Measurements from ENCODE around the gene POMGNT2. TPM values are rescaled to one million over a fixed set of nuclear protein-coding genes. Genes with fewer than 3 reads are reported as not detected.

Gene POMGNT2
- total and polyA plus RNA-seq, 2 donors (not counting 1 experiment from before 2014, with no cell fraction given): 2.8 to 3.1 TPM

- Mint-ChIP-seq H3K4me3 (no peak overlapping the region), H3K27ac (no peak overlapping the region), H3K4me1 (no peaks in the 10 kb centered on the region), H3K27me3 (peaks cover 6% of the 10 kb centered on the region), H3K9me3 (ENCODE audit: insufficient read depth) (no peaks in the 10 kb centered on the region)
- intact Hi-C loops (cut with micrococcal nuclease): no loop called here
- H2AFZ ChIP-seq (ENCODE audit: insufficient read depth, low read depth, low read length, poor library complexity, severe bottlenecking): no peak overlapping the region
- no peak overlapping the region for H3K27ac ChIP-seq (ENCODE audit: low read length in 2 of 2)
- no peaks in the 10 kb centered on the region for H3K4me1 ChIP-seq (ENCODE audit: control insufficient read depth in 2 of 2, insufficient read depth in 2 of 2, low read length in 2 of 2)
- WGBS (ENCODE audit: insufficient coverage): 100% methylated on average over 3 of the region's 8 CpGs
- CTCF ChIA-PET: no interaction called here
- H3K4me3 ChIP-seq (ENCODE audit: control extremely low read depth in 1 of 5, extremely low read depth in 1 of 5, insufficient read depth in 1 of 5, low read depth in 2 of 5, low read length in 4 of 5): no peak overlapping the region
- H3K9me3 ChIP-seq (ENCODE audit: control extremely low read depth in 1 of 3, control insufficient read depth in 2 of 3, insufficient read depth in 1 of 3, low read length in 2 of 3): no peaks in the 10 kb centered on the region
- H3K4me2 ChIP-seq (replicated peaks; ENCODE audit: low read depth, low read length, poor library complexity, severe bottlenecking): no peak overlapping the region
- H3K79me2 ChIP-seq (ENCODE audit: control insufficient read depth, insufficient read depth, low read length): no peaks in the 10 kb centered on the region
- no peaks in the 10 kb centered on the region for H3K36me3 ChIP-seq (replicated peaks in 1 of 2; ENCODE audit: control extremely low read depth in 1 of 2, control insufficient read depth in 1 of 2, extremely low read depth in 1 of 2, insufficient read depth in 2 of 2, low read length in 1 of 2)
- POLR2A ChIA-PET: no interaction called here
- no peak overlapping the region for H3K9ac ChIP-seq (ENCODE audit: low read length)
- H3K27me3 ChIP-seq (replicated peaks in 1 of 4; ENCODE audit: control extremely low read depth in 1 of 4, control insufficient read depth in 3 of 4, insufficient read depth in 4 of 4, low read length in 3 of 4): no peaks in the 10 kb centered on the region
- no peak for TF ChIP-seq CTCF (IDR thresholded peaks at IDR 0.05)
- TF ChIP-seq EZH2 (IDR thresholded peaks at IDR 0.05; ENCODE audit: borderline replicate concordance, insufficient read depth, low read depth, low read length, poor library complexity, severe bottlenecking): no peak
- no peaks in the 10 kb centered on the region for H4K20me1 ChIP-seq (ENCODE audit: control insufficient read depth, insufficient read depth, low read length, poor library complexity, severe bottlenecking)
- ATAC-seq (ENCODE audit: low read depth) (no peak), DNase-seq (no peak)
These were observed 44.6 kb downstream of the POMGNT2 start for GRCh38 chr3:43061101-43061895.

GRCh38 chr3:43059456-43059855 lies 46.4 kb downstream of the POMGNT2 start:
- ChIA-PET CTCF (no interaction called here), POLR2A (no interaction called here)
- no peak overlapping the region for H3K27ac ChIP-seq (ENCODE audit: low read length in 2 of 2)
- no peaks in the 10 kb centered on the region for H3K4me1 ChIP-seq (ENCODE audit: control insufficient read depth in 2 of 2, insufficient read depth in 2 of 2, low read length in 2 of 2)
- Mint-ChIP-seq H3K4me1 (no peaks in the 10 kb centered on the region), H3K9me3 (ENCODE audit: insufficient read depth) (no peaks in the 10 kb centered on the region), H3K27ac (no peak overlapping the region), H3K27me3 (peaks cover 6% of the 10 kb centered on the region), H3K4me3 (no peak overlapping the region)
- H2AFZ ChIP-seq (ENCODE audit: insufficient read depth, low read depth, low read length, poor library complexity, severe bottlenecking): no peak overlapping the region
- no peak for DNase-seq
- no peaks in the 10 kb centered on the region for H3K79me2 ChIP-seq (ENCODE audit: control insufficient read depth, insufficient read depth, low read length)
- no peaks in the 10 kb centered on the region for H3K27me3 ChIP-seq (replicated peaks in 1 of 4; ENCODE audit: control extremely low read depth in 1 of 4, control insufficient read depth in 3 of 4, insufficient read depth in 4 of 4, low read length in 3 of 4)
- ATAC-seq (ENCODE audit: low read depth): no peak
- no peaks in the 10 kb centered on the region for H4K20me1 ChIP-seq (ENCODE audit: control insufficient read depth, insufficient read depth, low read length, poor library complexity, severe bottlenecking)
- no peak overlapping the region for H3K9ac ChIP-seq (ENCODE audit: low read length)
- no CpG with 5 or more reads among the region's 1 CpG for WGBS (ENCODE audit: insufficient coverage)
- no peak overlapping the region for H3K4me3 ChIP-seq (ENCODE audit: control extremely low read depth in 1 of 5, extremely low read depth in 1 of 5, insufficient read depth in 1 of 5, low read depth in 2 of 5, low read length in 4 of 5)
- H3K9me3 ChIP-seq (ENCODE audit: control extremely low read depth in 1 of 3, control insufficient read depth in 2 of 3, insufficient read depth in 1 of 3, low read length in 2 of 3): no peaks in the 10 kb centered on the region
- no peak overlapping the region for H3K4me2 ChIP-seq (replicated peaks; ENCODE audit: low read depth, low read length, poor library complexity, severe bottlenecking)
- no peaks in the 10 kb centered on the region for H3K36me3 ChIP-seq (replicated peaks in 1 of 2; ENCODE audit: control extremely low read depth in 1 of 2, control insufficient read depth in 1 of 2, extremely low read depth in 1 of 2, insufficient read depth in 2 of 2, low read length in 1 of 2)
- TF ChIP-seq CTCF (IDR thresholded peaks at IDR 0.05) (no peak), EZH2 (IDR thresholded peaks at IDR 0.05; ENCODE audit: borderline replicate concordance, insufficient read depth, low read depth, low read length, poor library complexity, severe bottlenecking) (no peak)
- intact Hi-C loops (cut with micrococcal nuclease): no loop called here
